GM21723 (cell line): ENCODE results near the gene CYP2C18.
"Not testable (repeated sequence)": the region's sequence is repeated elsewhere in the genome, so short reads cannot be mapped to it uniquely, and the experiment has no call there.

Source experiments
- ATAC-seq: cut with Tn5 transposase; IDR thresholded peaks from one replicate; pipeline ENCODE4 v1.9.1; 2021; ENCODE audit warnings: mild to moderate bottlenecking, moderate library complexity; ENCODE audit not compliant: unreplicated experiment

Gene CYP2C18

DNA sequence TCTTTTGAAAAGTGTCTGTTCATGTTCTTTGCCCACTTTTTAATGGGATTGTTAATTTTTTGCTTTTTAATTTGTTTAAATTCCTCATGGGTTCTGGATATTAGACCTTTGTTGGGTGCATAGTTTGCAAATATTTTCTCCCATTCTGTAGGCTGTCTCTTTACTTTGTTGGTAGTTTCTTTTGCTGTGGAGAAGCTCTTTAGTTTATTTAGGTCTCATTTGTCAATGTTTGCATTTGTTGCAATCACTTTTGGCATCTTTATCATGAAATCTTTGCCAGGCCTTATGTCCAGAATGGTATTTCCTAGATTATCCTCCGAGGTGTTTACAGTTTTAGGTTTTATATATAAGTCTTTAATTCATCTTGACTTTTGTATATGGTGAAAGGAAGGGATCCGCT lies 55.1 kb downstream of the CYP2C18 start:
- ATAC-seq: no peak

DNA sequence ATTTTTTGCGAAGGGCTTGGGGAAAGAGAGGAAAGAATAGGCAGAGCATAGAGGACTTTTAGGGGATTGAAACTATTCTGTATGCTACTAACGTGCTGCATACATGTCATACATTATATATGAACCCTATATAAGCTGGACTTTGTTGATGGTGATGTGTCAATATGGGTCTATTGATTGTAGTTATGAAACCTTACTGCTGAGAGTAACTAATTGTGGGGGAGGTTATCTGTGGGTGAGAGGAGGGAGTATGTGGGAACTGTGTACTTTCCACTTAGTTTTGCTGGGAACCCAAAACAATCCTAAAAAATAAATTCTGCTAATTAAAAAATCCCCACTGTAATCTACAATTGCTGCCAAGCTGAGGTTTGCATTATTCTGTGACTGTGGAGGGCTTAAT lies 63.6 kb downstream of the CYP2C18 start:
- ATAC-seq: no peak

DNA sequence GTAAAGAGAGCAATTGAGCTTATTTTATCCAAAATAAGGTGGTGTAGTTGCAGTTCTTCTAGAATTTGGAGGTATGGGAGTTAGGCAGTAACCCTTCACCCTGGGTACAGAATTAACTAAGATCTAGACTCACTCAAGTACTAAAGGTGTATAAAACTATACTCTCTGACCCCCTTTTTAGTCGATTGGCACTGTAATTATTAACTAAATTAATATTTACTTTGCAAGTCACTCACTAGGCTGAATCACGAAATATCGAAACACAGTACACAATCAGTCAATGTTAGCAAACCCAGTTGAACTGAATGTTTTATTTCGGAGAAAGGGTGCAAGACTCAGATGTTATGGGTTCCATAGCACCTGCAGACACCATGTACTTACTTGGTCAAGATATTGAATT lies 64.3 kb downstream of the CYP2C18 start:
- ATAC-seq: no peak

DNA sequence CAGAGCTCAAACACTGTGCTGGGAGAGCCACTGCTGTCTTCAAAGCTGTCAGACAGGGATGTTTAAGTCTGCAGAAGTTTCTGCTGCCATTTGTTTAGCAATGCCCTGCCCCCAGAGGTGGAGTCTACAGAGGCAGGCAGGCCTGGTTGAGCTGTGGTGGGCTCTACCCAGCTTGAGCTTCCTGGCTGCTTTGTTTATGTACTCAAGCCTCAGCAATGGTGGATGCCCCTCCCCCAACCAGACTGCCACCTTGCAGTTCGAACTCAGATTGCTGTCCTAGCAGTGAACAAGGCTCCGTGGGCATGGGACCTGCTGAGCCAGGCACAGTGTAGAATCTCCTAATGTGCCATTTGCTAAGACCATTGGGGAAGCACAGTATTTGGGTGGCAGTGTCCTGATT lies 74.4 kb downstream of the CYP2C18 start:
- ATAC-seq: no peak

DNA sequence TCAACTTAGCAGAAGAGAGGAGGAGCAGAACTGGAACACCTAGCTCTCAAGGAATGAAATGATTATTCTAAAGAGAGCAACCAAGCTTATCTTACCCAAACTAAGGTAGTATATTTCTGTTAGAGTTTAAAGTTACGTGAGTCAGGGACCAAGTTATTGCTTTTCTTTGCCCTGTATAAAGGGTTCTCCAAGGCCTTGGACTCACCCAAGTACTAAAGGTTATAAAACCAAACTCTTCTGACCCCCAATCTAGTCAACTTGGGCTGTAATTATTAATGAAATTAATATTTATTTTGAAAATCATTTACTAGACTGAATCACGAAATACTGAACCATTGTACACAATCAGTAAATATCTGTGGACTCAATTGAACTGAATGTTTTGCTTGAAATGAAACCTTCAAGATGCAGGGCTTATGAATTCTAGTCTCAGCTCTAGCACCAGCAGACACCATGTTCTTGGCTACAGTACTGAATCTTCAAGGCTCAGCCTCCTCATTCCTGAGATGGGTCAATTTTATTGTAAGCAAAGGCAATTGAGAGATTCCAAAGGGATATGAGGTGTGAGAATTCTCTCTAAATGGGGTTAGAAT lies 77.2 kb downstream of the CYP2C18 start:
- ATAC-seq: no peak

DNA sequence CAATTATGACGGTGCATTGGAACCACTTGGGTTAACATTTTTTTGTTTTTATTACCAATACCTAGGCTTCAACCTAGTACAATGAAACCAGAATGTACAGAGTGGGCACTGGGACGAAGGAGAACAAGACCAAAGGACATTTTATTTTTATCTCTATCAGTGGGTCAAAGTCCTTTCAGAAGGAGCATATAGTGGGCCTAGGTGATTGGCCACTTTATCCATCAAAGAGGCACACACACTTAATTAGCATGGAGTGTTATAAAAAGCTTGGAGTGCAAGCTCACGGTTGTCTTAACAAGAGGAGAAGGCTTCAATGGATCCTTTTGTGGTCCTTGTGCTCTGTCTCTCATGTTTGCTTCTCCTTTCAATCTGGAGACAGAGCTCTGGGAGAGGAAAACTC lies 78.9 kb downstream of the CYP2C18 start, which contains the start of gene CYP2C19:
TSS of gene CYP2C19 (plus strand) at position 289 of the 400 bp plus-strand sequence. CDS start at position 314, 25 bp downstream.
- ATAC-seq: no peak

DNA sequence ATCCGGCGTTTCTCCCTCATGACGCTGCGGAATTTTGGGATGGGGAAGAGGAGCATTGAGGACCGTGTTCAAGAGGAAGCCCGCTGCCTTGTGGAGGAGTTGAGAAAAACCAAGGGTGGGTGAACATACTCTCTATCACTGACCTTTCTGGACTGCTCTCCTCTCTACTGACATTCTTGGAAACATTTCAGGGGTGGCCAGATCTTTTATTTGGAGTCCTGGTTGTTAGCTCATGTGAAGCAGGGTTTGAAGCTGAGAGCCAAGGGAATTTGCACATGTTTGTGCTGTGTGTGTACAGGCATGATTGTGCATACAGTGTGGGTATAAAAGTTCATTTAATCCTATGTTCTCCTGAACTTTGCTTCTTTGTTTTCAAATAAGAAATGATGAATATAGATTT lies 91.9 kb downstream of the CYP2C18 start:
- ATAC-seq: not testable (repeated sequence)

DNA sequence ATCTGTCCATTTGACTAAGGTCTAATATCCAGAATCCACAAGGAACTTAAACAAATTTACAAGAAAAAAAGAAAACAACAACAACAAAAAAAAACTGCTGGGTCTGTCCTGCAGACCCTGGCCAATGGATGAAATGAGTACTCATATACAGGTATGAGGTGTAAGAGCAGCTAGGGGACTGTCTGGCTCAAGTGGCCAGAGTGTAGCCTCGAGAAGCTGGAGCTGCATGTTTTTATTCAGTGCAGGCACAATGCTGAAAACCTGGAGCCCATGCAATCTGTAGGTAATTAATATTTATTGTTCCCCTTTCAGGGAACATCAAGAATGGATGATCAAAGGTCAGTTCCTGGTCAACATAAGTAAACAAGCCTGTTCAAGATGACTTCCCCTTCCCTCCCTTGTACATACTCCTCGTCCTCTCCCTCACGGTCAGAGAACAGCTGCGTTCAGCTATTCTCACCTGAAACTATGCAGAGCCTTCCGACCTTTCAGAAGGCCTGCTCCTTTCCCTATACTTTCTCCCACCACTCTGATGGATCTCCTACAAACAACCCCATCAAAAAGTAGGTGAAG lies 94.4 kb downstream of the CYP2C18 start:
- no peak for ATAC-seq

DNA sequence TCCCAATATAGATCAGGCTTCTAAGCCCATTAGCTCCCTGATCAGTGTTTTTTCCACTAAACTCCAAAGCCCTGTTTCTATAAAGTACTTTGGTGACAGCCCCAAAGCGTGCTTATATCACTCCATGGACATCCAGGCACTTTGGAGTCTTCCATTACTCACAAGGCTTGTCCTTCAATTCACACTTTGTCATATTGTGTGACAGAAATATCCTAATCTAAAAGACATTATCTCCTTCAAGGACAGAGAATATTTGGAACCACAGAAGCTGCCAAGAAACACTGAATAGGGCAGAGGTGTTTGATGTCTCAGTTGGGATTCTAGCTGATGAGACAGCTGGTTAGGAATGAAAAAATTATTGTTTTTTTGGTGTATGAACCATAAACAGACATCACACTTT lies 97.3 kb downstream of the CYP2C18 start:
- ATAC-seq: no peak

DNA sequence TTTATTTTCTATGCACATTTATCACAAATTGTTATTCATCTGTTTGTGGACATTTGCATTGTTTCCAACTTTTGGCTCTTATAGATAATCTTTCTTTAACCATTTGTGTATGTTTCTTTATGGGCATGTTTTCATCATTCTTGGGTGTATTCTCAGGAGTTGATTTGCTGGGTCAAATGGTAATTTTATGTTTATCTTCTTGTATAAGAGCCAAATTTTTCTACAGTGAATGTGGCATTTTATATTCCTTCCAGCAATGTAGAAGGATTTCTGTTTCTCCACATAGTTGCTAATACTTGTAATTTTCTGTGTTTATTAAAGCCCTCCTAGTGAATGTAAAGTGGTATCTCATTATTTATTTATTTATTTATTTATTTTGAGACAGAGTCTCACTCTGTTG lies 100.7 kb downstream of the CYP2C18 start:
- ATAC-seq: no peak

DNA sequence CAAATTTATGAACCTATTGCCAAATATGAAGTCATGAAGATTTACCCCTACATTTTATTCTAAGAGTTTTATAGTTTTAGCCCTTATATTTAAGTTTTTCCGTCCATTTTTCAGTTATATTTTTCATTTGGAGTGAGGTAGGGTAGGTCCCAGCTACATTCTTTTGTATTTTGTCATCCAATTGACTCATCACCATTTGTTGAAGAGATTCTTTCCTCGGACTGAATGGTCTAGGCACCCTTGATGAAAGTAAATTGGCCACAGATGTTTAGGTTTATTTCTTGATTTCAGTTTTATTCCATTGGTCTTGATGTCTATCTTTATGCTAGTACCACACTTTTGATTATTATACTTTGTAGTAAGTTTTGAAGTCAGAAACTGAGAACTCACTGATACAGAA lies 101.7 kb downstream of the CYP2C18 start:
- ATAC-seq: no peak
